Trophoblast cell (in vitro differentiated cells and primary cell): ENCODE data around the gene PASK.

Source experiments
- DNase-seq, 2 donors: peaks; one replicate each; pipeline ENCODE4 v3.0.0-alpha.2; 2016
- H2AFZ ChIP-seq: 2 replicates; pipeline ENCODE4 v1.6.1; 2013; ENCODE audit warnings: low read length, moderate library complexity, mild to moderate bottlenecking; ENCODE audit not compliant: insufficient read depth, poor library complexity
- H2AK5ac ChIP-seq: 2 replicates; pipeline ENCODE4 v1.6.1; 2013; ENCODE audit warnings: mild to moderate bottlenecking, low read length
- H2BK120ac ChIP-seq: 2 replicates; pipeline ENCODE4 v1.6.1; 2013; ENCODE audit warnings: low read length, mild to moderate bottlenecking, moderate library complexity; ENCODE audit not compliant: insufficient read depth, poor library complexity
- H2BK12ac ChIP-seq: 2 replicates; pipeline ENCODE4 v1.6.1; 2013; ENCODE audit warnings: mild to moderate bottlenecking, low read length, moderate library complexity
- H2BK5ac ChIP-seq: 2 replicates; pipeline ENCODE4 v1.6.1; 2013; ENCODE audit warnings: low read length, low read depth, moderate library complexity, mild to moderate bottlenecking; ENCODE audit not compliant: poor library complexity
- H3K14ac ChIP-seq: 2 replicates; pipeline ENCODE4 v1.6.1; 2013; ENCODE audit warnings: mild to moderate bottlenecking, low read length
- H3K18ac ChIP-seq: 2 replicates; pipeline ENCODE4 v1.6.1; 2013; ENCODE audit warnings: mild to moderate bottlenecking, low read length
- H3K23ac ChIP-seq: 2 replicates; pipeline ENCODE4 v1.6.1; 2013; ENCODE audit warnings: low read length
- H3K27ac ChIP-seq: 2 replicates; pipeline ENCODE4 v1.5.1; 2013; ENCODE audit warnings: low read depth, mild to moderate bottlenecking, inconsistent platforms, low read length, moderate library complexity
- H3K27me3 ChIP-seq: 2 replicates; pipeline ENCODE4 v1.6.1; 2013; ENCODE audit warnings: inconsistent platforms, mild to moderate bottlenecking, low read length, moderate library complexity; ENCODE audit not compliant: insufficient read depth
- H3K36me3 ChIP-seq, 2 experiments: 1 replicate in 1 of 2; 2 replicates in 1 of 2; pipeline ENCODE4 v1.6.1; 2013; ENCODE audit warnings: low read length in 2 of 2, mild to moderate bottlenecking in 2 of 2, moderate library complexity in 1 of 2; ENCODE audit not compliant: insufficient read depth in 2 of 2, control insufficient read depth in 1 of 2
- H3K4ac ChIP-seq: 2 replicates; pipeline ENCODE4 v1.6.1; 2013; ENCODE audit warnings: low read depth, mild to moderate bottlenecking, low read length, moderate library complexity
- H3K4me1 ChIP-seq, 2 experiments: 1 replicate in 1 of 2; 2 replicates in 1 of 2; pipeline ENCODE4 v1.6.1; 2013; ENCODE audit warnings: low read length in 2 of 2, mild to moderate bottlenecking in 2 of 2, moderate library complexity in 1 of 2; ENCODE audit not compliant: insufficient read depth in 2 of 2, control insufficient read depth in 1 of 2
- H3K4me2 ChIP-seq: 2 replicates; pipeline ENCODE4 v1.6.1; 2013; ENCODE audit warnings: inconsistent platforms, mild to moderate bottlenecking, low read length, moderate library complexity
- H3K4me3 ChIP-seq: 2 replicates; pipeline ENCODE4 v1.5.1; 2013; ENCODE audit warnings: mild to moderate bottlenecking, low read depth, low read length, inconsistent platforms
- H3K79me1 ChIP-seq: one replicate; pipeline ENCODE4 v1.6.1; 2013; ENCODE audit warnings: low read length
- H3K79me2 ChIP-seq: 2 replicates; pipeline ENCODE4 v1.6.1; 2013; ENCODE audit warnings: low read length, mild to moderate bottlenecking; ENCODE audit not compliant: control insufficient read depth, insufficient read depth, poor library complexity
- H3K9ac ChIP-seq: 2 replicates; pipeline ENCODE4 v1.6.1; 2013; ENCODE audit warnings: mild to moderate bottlenecking, low read length
- H3K9me3 ChIP-seq: 2 replicates; pipeline ENCODE4 v1.6.1; 2013; ENCODE audit warnings: low read depth, mild to moderate bottlenecking, control low read depth, inconsistent platforms, low read length; ENCODE audit not compliant: insufficient read depth
- H4K12ac ChIP-seq: 2 replicates; pipeline ENCODE4 v1.6.1; 2013; ENCODE audit warnings: low read depth, mild to moderate bottlenecking, low read length, moderate library complexity
- H4K8ac ChIP-seq: 2 replicates; pipeline ENCODE4 v1.6.1; 2013; ENCODE audit warnings: low read depth, mild to moderate bottlenecking, low read length, moderate library complexity
- H4K91ac ChIP-seq: one replicate; pipeline ENCODE4 v1.6.1; 2013; ENCODE audit warnings: low read depth, mild to moderate bottlenecking, low read length, moderate library complexity
- WGBS: extraction: QIAGEN DNeasy Blood & Tissue Kit; methylation state at CpG from one replicate; pipeline ENCODE4 v1.1.7; 2013; ENCODE audit warnings: missing lambda C conversion rate; ENCODE audit not compliant: insufficient read length, insufficient coverage; ENCODE audit errors: extremely low coverage; 5-methylcytosine and 5-hydroxymethylcytosine counted together

PASK gene

GRCh38 chr2:241168366-241168765 lies 19.1 kb upstream of the PASK start:
- peaks cover 37 to 52% of the 10 kb centered on the region in 2 experiments for H3K36me3 ChIP-seq
- peak overlapping the region; percentile 60 for H3K9ac ChIP-seq
- H3K4me1 ChIP-seq = no peaks in the 10 kb centered on the region
- no peak overlapping the region for H3K23ac ChIP-seq
- H3K79me2 ChIP-seq = no peaks in the 10 kb centered on the region
- no peak overlapping the region for H2AK5ac ChIP-seq
- no peak overlapping the region for H4K91ac ChIP-seq
- no peak overlapping the region for H3K4ac ChIP-seq
- no peak overlapping the region for H3K27ac ChIP-seq
- no peak overlapping the region for H2BK120ac ChIP-seq
- peaks cover 2% of the 10 kb centered on the region for H3K9me3 ChIP-seq
- H2AFZ ChIP-seq = no peak overlapping the region
- no peak overlapping the region for H3K4me3 ChIP-seq
- no peak overlapping the region for H3K4me2 ChIP-seq
- H3K14ac ChIP-seq = no peak overlapping the region
- H3K79me1 ChIP-seq = no peaks in the 10 kb centered on the region
- no peak overlapping the region for H2BK12ac ChIP-seq
- DNase-seq = no peak
- no peaks in the 10 kb centered on the region for H3K27me3 ChIP-seq
- no CpG with 5 or more reads among the region's 15 CpGs for WGBS
- no peak overlapping the region for H2BK5ac ChIP-seq
- no peak overlapping the region for H3K18ac ChIP-seq
- H4K8ac ChIP-seq = no peak overlapping the region
- H4K12ac ChIP-seq = no peak overlapping the region

GRCh38 chr2:241163601-241164118 lies 14.4 kb upstream of the PASK start:
- Histone ChIP-seq H3K4me1 (no peaks in the 10 kb centered on the region), H3K36me3 (peaks cover 44 to 56% of the 10 kb centered on the region in 2 experiments), H3K18ac (no peak overlapping the region), H3K4me3 (no peak overlapping the region), H3K27ac (no peak overlapping the region), H2AFZ (no peak overlapping the region), H3K9me3 (no peaks in the 10 kb centered on the region), H3K27me3 (no peaks in the 10 kb centered on the region), H2BK120ac (no peak overlapping the region), H3K23ac (no peak overlapping the region), H3K79me1 (no peaks in the 10 kb centered on the region), H2BK12ac (no peak overlapping the region), H3K79me2 (no peaks in the 10 kb centered on the region), H4K8ac (no peak overlapping the region), H2BK5ac (no peak overlapping the region), H2AK5ac (no peak overlapping the region), H3K14ac (no peak overlapping the region), H4K12ac (no peak overlapping the region), H3K4me2 (no peak overlapping the region), H3K9ac (no peak overlapping the region), H3K4ac (no peak overlapping the region), H4K91ac (no peak overlapping the region)
- DNase-seq = no peak
- no CpG with 5 or more reads among the region's 3 CpGs for WGBS

GRCh38 chr2:241161646-241162281 lies 12.5 kb upstream of the PASK start:
- H3K4me3 ChIP-seq = no peak overlapping the region
- H4K12ac ChIP-seq = peak overlapping the region; percentile 20
- no CpG with 5 or more reads among the region's 9 CpGs for WGBS
- no peak overlapping the region for H2BK120ac ChIP-seq
- DNase-seq = no peak
- no peak overlapping the region for H4K8ac ChIP-seq
- no peak overlapping the region for H2AK5ac ChIP-seq
- H3K14ac ChIP-seq = no peak overlapping the region
- no peaks in the 10 kb centered on the region for H3K79me2 ChIP-seq
- no peak overlapping the region for H2AFZ ChIP-seq
- H4K91ac ChIP-seq = no peak overlapping the region
- H3K18ac ChIP-seq = no peak overlapping the region
- no peak overlapping the region for H3K4ac ChIP-seq
- H3K36me3 ChIP-seq = peaks cover 44 to 60% of the 10 kb centered on the region in 2 experiments
- H3K27ac ChIP-seq = no peak overlapping the region
- H3K79me1 ChIP-seq = no peaks in the 10 kb centered on the region
- H3K9me3 ChIP-seq = peaks cover under 1% of the 10 kb centered on the region
- H3K4me1 ChIP-seq = no peaks in the 10 kb centered on the region
- no peak overlapping the region for H2BK12ac ChIP-seq
- H3K23ac ChIP-seq = no peak overlapping the region
- H3K27me3 ChIP-seq = no peaks in the 10 kb centered on the region
- H3K9ac ChIP-seq = no peak overlapping the region
- H2BK5ac ChIP-seq = no peak overlapping the region
- no peak overlapping the region for H3K4me2 ChIP-seq

DNA sequence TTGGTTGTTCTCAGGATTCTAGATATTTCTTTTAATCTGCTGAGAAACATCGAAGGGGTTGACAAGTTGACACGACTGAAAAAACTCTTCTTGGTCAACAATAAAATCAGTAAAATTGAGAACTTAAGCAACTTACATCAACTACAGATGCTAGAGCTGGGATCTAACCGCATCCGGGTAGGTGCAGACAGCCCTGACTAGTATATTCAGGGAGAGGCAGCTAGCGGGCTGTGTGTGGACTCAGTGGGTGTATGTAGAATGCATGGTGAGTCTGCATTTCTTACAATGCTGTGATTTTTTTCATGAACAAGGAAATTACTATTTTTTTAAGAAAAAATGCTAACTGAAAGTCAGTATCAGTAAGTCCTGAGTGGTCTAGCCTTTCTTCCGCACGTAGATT lies 11.0 kb upstream of the PASK start:
- Histone ChIP-seq H3K14ac (no peak overlapping the region), H2AK5ac (no peak overlapping the region), H3K4ac (no peak overlapping the region), H4K12ac (no peak overlapping the region), H2AFZ (no peak overlapping the region), H3K79me1 (no peaks in the 10 kb centered on the region), H3K36me3 (peaks cover 35 to 53% of the 10 kb centered on the region in 2 experiments), H3K27ac (no peak overlapping the region), H3K4me3 (no peak overlapping the region), H4K8ac (no peak overlapping the region), H3K27me3 (no peaks in the 10 kb centered on the region), H2BK12ac (no peak overlapping the region), H3K4me1 (no peaks in the 10 kb centered on the region), H3K23ac (no peak overlapping the region), H2BK120ac (no peak overlapping the region), H3K18ac (no peak overlapping the region), H3K9me3 (peaks cover 1% of the 10 kb centered on the region), H3K4me2 (no peak overlapping the region), H3K79me2 (no peaks in the 10 kb centered on the region), H2BK5ac (no peak overlapping the region), H4K91ac (no peak overlapping the region), H3K9ac (no peak overlapping the region)
- DNase-seq = no peak
- no CpG with 5 or more reads among the region's 7 CpGs for WGBS
